ENCODE results near the gene NHLH2. TPM values are rescaled to one million over a fixed set of nuclear protein-coding genes. Genes with fewer than 3 reads are reported as not detected.

Gene NHLH2
- total RNA-seq, 6 experiments from 2014 or later: not detected

GRCh38 chr1:115837740-115838421 lies 3.0 kb downstream of the NHLH2 start:
- Mint-ChIP-seq H3K9me3 (no peaks in the 10 kb centered on the region), H3K27me3 (ENCODE audit: insufficient read depth) (peaks cover 44% of the 10 kb centered on the region), H3K4me3 (no peak overlapping the region), H3K27ac (no peak overlapping the region), H3K36me3 (ENCODE audit: low read depth) (no peaks in the 10 kb centered on the region), H3K4me1 (ENCODE audit: low read depth) (no peaks in the 10 kb centered on the region)
- TF ChIP-seq CTCF (IDR thresholded peaks at IDR 0.05): no peak
- DNase-seq: no peak

GRCh38 chr1:115837341-115837739 lies 3.6 kb downstream of the NHLH2 start:
- H3K4me3 Mint-ChIP-seq: no peak overlapping the region
- H3K4me1 Mint-ChIP-seq (ENCODE audit: low read depth): no peaks in the 10 kb centered on the region; the same call in 1 of the 2 replicates
- TF ChIP-seq CTCF (IDR thresholded peaks at IDR 0.05): no peak
- H3K36me3 Mint-ChIP-seq (ENCODE audit: low read depth): no peaks in the 10 kb centered on the region
- H3K27ac Mint-ChIP-seq: no peak overlapping the region
- H3K9me3 Mint-ChIP-seq: no peaks in the 10 kb centered on the region
- no peak for DNase-seq
- H3K27me3 Mint-ChIP-seq (ENCODE audit: insufficient read depth): peaks cover 49% of the 10 kb centered on the region

- no peak; the same call in 1 of the 2 replicates for TF ChIP-seq CTCF (IDR thresholded peaks at IDR 0.05)
- no peak overlapping the region for H3K27ac Mint-ChIP-seq
- no peaks in the 10 kb centered on the region for H3K36me3 Mint-ChIP-seq (ENCODE audit: low read depth)
- no peak for DNase-seq
- H3K27me3 Mint-ChIP-seq (ENCODE audit: insufficient read depth): peaks cover 32% of the 10 kb centered on the region
- peaks cover 8% of the 10 kb centered on the region for H3K4me1 Mint-ChIP-seq (ENCODE audit: low read depth)
- H3K4me3 Mint-ChIP-seq: no peak overlapping the region
- no peaks in the 10 kb centered on the region for H3K9me3 Mint-ChIP-seq
Observed at GRCh38 chr1:115833856-115834255, 7.1 kb downstream of the NHLH2 start.

GRCh38 chr1:115832651-115833050 lies 8.3 kb downstream of the NHLH2 start:
- no peak overlapping the region for H3K27ac Mint-ChIP-seq
- H3K4me1 Mint-ChIP-seq (ENCODE audit: low read depth): peaks cover 11% of the 10 kb centered on the region
- TF ChIP-seq CTCF (IDR thresholded peaks at IDR 0.05): no peak
- H3K27me3 Mint-ChIP-seq (ENCODE audit: insufficient read depth): peaks cover 38% of the 10 kb centered on the region
- no peaks in the 10 kb centered on the region for H3K36me3 Mint-ChIP-seq (ENCODE audit: low read depth)
- no peaks in the 10 kb centered on the region for H3K9me3 Mint-ChIP-seq
- no peak for DNase-seq
- H3K4me3 Mint-ChIP-seq: no peak overlapping the region

- H3K36me3 Mint-ChIP-seq (ENCODE audit: low read depth): no peaks in the 10 kb centered on the region
- no peak overlapping the region for H3K4me3 Mint-ChIP-seq
- no peaks in the 10 kb centered on the region for H3K9me3 Mint-ChIP-seq
- TF ChIP-seq CTCF (IDR thresholded peaks at IDR 0.05): no peak
- no peak for DNase-seq
- peaks cover 38% of the 10 kb centered on the region for H3K27me3 Mint-ChIP-seq (ENCODE audit: insufficient read depth)
- no peak overlapping the region for H3K27ac Mint-ChIP-seq
- H3K4me1 Mint-ChIP-seq (ENCODE audit: low read depth): peaks cover 11% of the 10 kb centered on the region
Observed at GRCh38 chr1:115830963-115831362, 10.0 kb downstream of the NHLH2 start.

Measured in HFFc6 (cell line).